Superior temporal gyrus (tissue), 1 donor: ENCODE data around the gene TBPL1.

Source experiments
- DNase-seq: peaks from one replicate; pipeline ENCODE4 v3.0.0-alpha.2; 2016; ENCODE audit errors: extremely low spot score

Gene TBPL1

DNA sequence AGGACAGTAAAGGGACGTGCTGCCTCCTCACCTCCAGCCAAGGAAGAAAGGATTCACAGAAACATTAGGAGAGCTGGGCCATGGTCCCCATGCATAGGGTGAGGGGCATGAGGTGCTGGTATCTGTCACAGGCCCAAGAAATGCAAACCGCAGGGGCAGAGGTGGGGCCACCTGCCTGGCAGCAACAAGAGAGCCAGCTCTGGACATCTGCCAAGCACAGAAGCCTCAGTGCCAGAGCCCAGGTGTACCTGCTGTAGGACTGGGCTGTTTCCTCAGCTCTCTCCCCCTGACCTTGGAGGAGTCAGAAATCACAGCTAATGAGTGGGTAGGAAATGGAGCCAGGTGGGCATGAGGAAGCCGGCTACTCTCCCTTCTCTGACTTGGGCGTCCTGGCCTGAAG, 54.1 kb downstream of the TBPL1 start:
- DNase-seq = no peak

DNA sequence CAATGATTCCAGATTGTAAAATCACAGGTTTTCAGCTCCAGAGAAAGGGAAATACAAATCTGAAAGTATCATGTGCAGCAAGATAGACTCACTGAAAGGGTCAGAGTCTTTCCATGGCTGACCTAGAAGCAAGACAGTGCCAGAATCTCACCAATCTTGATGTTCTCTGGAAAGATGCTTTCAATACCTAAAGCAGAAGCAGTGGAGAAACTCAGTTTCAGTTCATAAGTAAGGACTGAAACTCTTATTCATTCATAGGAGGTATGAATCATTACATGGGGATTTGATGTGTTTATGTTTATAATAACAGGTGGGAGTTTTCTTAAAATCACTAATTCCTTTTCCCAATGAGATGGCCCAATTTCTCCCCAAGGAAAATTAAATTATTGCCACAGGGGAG, 56.9 kb downstream of the TBPL1 start:
- no peak for DNase-seq

DNA sequence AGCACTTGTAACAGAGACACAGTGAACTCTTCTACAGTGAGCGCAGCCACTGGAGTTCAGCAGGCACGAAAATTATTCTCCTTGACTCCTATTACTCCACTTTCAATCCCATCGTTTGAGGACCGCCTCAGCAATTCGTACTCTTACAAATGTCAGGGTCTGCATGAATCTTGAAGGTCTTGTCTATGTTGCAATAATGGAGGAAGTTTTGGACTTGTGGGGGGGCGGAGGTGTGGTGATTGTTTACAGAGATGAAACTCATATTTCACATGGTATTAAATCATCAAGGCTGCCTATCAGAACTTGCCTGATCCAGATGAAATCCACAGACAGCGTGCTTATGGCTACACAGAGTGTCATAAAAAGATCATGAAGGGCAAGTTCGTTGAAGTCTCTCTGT, 57.4 kb downstream of the TBPL1 start:
- no peak for DNase-seq

DNA sequence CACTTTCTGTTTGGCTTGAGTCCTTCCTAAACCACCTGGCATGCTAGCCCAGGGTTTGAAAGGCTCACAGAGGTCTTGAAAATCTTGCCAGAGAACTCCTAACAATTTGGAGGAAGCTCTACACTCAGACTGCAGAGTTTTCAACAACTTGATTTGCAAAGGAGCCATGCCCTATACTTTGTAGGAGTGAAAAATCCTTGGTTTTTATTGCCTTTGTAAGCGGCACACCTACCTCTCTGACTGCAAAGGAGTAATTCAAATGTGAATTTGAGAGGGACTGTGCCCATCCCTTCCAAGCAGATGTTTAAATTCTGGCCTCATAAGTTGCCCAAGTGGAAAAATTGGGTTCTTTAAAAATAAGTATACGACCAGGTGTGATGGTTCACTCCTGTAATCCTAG, 58.0 kb downstream of the TBPL1 start:
- no peak for DNase-seq

DNA sequence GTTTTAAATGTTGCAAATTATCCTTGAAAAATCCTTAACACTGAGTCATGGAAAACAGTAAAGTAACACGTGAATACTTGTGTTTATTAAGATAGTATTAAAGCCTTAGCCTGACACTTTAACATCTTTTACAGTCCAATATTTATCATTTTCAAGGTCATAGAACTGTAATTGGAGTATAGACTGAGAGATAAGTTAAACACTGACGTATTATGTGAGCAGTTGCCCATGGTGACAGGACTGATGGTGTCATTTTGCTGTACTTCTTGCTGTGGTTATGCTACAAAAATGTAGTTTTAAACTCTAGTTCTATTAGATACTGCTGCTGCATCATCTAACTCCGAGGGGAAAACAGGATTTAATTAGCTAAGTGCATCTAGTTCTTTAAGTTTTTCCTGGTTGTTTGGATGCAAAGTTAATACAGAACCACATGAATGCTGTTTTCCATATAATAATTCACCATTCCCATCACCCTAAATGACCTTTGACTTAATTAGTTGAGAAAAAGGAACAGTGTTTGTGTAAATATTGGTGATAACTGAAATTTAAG, 61.6 kb downstream of the TBPL1 start:
- DNase-seq = no peak

DNA sequence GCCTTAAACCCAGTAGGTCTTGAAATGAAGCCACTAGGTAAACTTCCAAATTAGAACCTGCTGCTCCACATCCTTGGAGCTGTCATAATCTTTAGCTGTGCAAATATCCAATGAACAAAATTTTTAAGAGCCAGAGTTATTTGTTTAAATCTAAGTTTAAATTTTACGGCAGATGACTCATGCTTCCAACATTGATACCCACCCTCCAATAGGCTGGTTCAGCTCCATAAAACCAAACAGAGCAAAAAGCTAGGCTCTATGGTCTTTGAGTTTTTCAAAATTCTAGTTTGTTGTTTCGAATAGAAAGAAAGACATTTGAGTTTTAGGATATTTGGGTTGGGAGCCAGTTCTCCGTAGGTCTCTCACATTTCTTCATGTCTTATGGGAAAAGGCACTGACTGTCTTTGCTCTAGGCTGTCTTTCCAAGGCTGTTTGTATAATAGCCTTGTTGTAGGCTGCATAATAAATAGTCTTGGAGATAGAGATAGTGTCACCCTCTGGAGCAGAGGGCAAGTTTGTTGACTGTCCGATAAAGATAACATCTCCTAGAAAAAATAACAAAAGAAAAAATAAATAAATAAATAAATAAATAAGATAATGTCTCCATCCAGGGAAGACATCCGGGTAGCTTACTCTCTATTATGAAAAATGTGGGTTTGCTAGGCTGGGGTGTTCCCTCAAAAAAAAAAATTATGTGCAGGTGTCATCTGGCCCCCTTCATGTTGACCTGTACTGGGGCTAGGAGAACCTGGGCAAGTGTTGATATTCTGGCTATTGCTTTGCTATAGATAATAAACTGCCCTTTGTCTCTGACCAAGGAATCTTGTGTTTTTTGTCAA, 62.9 kb downstream of the TBPL1 start:
- DNase-seq = no peak

DNA sequence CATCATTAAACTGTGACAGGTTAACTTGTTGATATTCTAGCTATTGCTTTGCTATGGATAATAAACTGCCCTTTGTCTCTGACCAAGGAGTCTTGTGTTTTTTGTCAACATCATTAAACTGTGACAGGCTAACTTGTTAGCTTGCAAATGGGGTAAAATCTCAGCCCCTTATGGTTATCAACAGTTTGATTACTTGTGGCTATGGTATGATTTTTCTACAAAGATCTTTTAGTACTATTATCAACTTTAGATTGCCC, 63.5 kb downstream of the TBPL1 start:
- no peak for DNase-seq

DNA sequence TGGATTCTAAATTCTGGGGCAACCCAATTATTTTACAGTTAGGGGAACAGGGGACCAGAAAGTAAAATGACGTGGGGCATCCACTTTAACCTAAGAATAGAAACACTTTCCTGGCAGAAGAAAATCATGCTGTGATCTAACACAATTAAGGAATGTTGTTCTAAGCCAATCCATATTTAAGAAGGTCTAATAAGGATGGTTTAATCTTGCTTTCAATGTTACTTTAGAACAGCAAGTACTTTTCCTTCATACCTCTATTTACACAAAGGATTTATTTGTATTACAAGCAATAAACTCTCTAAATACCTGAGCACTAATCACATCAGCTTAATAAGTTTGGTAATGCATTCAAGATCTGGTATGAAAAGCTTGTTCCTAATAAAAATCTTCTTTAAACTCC, 67.0 kb downstream of the TBPL1 start:
- DNase-seq = no peak

DNA sequence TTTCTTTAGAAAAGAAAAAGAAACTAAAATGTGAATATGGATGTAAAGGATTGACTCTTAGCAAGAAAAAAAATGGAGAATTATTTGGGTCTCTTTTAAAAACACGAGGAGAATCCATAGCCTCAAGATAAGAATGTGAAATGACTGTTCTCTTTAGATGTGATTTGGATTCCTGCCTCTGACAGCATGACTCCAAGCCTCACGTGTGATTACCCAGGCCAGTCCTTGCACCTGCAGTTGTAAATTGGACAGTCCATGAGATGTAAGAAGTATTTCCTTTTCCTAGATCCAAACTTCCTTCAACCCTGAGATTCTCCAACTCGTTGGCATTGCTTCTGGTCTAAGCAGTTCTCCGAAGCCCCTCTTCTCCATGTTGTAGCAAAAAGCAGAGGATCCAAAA, 67.5 kb downstream of the TBPL1 start:
- DNase-seq = no peak

DNA sequence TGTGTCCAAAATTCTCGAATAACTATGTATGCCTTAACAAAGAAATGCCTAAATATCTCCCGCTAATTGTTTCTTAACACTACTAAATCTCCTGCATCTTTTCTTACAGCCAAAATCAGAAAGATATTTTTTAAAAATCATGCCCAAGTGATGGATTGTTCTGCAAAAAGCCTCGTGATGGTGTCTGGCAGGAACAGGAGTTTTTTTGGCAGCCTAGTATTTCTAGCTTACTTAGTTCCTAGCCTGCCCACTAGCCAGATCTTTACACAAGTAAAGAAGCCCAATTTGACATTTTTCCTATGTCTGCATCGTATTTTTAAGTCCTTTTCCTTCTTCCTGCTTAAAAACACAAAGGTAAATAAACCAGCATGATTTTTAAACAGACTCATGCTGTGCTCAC, 67.9 kb downstream of the TBPL1 start:
- no peak for DNase-seq

DNA sequence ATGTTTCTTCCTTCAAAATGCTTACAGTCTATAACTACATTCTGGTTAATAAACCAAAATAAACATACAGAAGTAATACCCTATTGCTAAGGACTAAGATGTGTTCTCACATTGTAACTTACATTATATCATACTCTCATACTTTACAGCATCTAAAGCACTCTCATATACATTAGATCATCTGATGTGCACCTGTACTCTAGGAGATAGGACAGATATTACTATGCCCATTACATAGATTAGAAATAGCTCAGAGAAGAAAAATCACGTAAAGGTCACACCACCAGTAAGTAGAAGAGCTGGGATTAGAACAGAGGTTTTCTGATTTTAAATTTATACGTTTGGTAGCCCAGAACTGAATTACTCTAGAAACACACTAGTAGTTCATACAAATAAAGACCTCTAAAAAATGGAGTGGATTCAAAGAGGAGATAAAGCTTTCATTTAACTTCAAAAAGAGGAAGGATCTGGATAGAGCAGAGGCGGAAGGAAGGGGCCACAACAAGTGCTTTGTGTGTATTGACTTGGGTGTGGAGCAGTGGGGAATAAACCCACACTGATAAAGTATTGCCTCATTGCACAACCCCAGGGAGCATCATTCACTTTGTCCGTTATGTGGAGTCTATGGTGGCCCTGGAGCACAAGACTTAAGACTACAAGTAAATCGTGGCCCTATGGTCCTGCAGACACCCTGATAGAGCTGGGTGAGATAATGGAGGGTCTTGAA, 68.5 kb downstream of the TBPL1 start:
- no peak for DNase-seq

DNA sequence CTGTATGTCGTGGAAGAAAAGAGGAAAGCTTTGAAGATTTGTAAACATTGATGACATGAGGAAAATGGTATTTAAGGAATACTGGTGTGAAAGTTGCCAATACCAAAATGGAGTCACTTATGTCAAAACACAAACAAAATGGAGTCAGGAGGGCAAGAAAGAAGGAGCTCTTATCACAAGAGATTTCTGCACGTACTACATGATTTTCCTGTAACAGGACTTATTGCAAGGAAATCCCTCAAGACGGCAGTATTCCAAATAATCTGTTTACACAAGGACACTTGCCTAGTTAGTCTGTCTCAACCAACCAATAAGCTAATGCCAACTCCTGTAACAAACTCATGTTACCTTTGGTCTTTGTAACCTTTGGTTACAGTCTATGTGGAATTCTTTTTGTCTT, 69.6 kb downstream of the TBPL1 start:
- DNase-seq = no peak

DNA sequence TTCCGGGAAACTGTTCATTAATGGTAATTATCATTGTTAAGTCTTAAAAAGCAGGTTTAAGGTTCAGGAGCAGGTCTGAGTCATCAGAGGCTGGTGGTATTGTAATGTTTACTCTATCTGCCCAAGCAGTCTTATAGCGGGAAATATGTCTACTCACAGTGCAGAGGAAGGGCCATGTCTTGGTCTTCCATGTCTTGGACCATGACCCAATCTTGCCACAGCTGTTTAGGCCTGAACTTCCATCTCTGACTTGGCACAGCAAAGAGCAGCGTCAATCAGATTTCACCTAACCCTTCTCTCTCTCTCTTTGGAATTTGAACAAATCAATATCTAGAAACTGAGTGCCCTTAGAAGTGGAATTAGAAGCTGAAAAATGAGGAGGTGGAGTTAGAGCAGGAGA, 73.6 kb downstream of the TBPL1 start:
- no peak for DNase-seq

DNA sequence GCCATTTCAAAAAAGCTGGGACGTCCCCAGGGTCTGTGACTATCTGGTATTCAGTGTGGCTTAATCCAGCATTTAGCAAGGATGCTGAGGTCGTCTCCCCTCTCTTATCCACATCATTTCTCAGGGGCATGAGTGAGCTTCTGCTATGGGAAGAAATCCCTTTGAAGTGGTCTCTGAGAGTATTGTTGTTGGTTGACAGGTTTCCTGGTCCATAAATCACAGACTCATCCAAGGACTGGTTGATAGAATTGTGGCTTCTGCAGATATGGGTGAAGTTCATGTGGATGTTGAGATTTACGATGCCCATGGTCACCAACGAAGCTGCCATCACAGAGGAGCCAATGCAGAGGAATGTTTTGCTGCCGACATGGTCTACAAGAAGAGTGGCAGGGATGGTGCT, 75.4 kb downstream of the TBPL1 start:
- DNase-seq = no peak

DNA sequence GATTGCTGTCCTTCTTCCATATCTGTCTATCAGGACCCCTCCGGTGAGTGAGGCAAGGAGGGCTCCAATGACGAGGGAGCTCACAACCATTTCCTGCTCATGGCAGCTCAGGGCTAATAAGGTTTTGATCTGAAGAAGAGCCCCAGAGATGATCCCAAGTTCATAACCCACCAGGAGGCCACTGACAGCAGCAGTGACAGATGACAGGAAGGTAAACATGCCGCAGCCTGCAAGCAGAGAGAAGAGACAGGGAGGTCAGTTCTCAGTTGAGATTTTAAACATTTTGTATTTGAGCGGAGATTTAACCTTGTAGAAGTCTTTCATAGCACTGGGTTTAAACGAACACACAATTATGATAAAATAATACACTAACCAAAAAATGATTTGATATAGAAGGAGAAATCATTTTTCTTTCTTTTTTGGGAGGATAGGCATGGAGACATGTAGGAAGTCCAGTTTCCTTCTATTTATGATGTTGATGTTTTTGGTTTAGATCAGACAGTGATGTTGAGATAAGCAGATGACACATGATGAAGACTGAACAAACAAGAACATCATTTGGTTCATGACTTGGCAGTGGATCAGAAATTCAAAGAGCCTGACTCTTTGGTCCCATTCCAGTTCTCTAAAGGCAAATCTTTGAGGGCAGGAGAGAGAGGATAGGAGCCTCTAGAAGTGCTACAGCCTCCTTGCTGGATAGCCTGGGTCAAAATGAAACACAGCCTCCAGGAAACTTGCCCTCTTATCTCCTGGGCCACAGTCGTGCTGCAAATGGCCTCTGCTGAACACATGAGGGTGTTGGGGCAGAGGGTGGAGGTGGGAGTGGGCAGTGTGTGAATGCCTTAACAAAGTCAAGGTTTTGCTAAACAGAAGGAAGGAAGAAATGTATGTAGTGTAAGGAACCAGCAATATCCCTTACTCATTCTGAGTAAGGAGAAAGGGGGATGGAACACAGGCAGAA, 76.8 kb downstream of the TBPL1 start:
- DNase-seq = peak; percentile 63

DNA sequence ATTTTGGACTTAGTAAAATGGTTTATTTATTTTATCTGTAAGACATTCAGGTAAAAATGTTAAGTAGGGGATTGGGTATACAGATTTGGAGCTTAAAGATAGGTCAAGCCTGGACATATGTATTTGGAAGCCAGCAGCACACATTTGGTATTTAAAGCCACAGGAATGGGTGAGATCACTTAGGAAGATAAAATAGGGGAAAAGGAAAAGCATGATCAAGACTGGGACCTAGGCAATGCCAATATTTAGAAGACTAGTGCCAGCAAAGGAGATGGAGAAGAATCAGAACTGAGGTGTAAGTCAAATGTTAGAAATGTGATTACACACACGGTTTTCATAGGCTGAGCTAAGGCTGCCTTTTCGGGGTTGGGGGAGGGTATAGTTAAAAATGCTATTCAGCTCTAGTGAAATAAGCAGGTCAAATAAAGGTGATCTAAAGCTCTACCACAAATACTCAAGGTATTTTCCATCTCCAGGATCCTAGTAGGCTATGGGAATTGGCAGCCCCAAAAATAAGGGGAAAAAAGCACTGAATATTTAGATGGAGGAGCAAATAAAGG, 78.8 kb downstream of the TBPL1 start:
- no peak for DNase-seq

DNA sequence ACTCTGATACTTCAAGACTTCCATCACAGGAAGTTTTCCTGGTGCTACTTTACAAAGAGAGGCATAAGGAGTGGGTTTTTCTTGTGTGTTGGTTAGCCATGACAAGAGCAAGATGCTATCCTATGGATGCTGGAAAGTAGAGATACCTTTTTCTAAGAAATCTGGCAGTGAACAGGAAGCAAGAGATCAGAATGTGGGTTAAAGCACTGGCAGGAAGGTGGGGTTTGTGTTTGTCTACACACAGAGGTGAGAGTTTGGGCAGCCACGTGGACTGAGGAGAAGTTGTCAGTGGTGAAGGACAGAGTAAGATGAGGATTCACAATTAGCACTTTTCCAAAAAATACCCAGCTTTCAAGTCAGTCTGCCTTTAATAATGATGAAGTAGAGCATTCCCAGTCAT, 81.5 kb downstream of the TBPL1 start:
- no peak for DNase-seq

DNA sequence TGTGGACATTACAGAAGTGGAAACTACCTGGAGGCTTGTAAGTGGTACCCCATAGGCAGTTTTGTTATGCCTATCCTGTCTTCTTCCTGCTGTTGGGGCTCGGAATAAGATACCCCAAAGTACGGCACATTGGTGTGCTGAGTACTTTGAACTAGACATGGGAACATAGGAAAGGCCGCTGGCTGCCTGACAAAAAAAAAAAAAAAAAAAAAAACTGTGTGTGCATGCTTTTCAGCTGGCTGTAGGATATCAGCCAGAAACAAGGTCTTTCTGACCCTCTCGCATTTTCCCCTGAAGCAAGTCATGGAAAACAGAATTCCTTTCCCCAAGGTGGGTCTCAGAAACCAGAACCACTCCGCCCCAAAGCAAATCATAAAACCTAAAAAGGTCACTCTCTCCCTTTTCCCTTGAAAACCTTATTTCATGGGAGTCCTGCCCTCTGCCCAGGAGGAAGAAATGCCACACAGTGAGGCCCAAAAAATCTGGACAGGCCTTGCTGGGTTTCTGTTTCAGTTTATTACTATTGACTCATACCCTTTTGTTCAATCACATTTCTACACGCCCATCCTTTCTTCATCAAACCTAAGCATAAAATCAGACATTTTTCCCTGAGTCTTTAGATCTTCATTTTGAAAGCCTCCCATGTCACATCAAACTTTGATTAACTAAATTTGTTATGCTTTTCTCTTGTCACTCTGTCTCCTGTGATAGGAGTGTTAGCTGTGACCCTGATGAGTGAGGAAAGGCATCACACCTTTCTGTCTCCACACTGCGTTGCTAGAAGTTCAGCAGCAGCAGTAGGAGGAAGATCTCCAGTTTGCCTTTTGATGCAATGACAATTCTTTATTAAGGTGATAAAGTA, 82.2 kb downstream of the TBPL1 start:
- DNase-seq = peak; percentile 15

DNA sequence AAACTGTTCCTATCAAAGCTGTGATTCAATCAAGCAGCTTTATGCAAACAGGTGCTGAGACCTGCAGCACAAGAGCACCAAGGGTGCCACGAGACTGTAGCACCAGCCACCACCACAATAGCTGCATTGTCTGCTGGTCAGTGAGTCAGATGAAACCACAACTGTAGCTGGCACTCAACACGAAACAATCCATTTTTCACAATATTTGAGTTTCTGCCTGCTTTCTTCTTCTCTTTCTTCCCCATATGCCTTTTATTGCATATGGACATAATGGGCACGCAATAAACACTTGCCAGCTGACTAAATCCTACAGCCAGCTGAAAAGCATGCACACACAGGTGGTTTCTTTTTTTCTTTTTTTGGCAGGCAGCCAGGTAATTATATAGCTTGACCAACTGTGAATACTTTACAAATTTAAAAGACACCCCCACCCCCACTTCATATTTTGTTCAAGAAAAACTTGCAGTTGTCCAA, 82.8 kb downstream of the TBPL1 start:
- DNase-seq = peak; percentile 85

DNA sequence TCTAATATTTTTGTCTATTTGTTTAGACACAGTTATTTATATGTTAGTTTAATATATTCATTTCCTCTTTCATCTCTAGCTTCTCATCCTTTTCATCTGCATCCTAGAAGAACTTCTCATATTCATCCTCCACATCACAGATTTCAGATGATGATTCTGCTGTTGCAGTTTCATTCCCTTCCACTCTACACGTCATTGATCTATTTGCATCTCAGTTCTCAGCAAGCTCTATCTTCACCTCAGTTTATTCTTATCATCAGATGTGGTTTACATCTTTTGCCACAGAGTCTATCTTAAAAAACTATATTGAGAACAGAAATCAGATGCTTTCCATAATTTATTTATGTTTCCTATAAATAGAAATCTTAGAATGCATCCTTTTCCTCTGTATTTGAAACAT, 86.1 kb downstream of the TBPL1 start:
- no peak for DNase-seq
